Measurements from ENCODE around the gene ZRANB3.

ZRANB3 gene

GRCh38 chr2:135142323-135142722, 388.7 kb downstream of the ZRANB3 start:
- no peaks in the 10 kb centered on the region for H3K27me3 ChIP-seq (replicated peaks; ENCODE audit: control insufficient read depth, insufficient read depth, low read length)
- DNase-seq (ENCODE audit: extremely low read depth, insufficient read length) = no peak
- H3K36me3 ChIP-seq (ENCODE audit: control insufficient read depth, insufficient read depth, low read length) = peaks cover 9% of the 10 kb centered on the region
- no peak for TF ChIP-seq CTCF (IDR thresholded peaks at IDR 0.05; ENCODE audit: insufficient read depth, low read length, poor library complexity, severe bottlenecking)
- no peak overlapping the region for H3K4me3 ChIP-seq (replicated peaks; ENCODE audit: low read depth, low read length)

GRCh38 chr2:135140606-135141005, 390.4 kb downstream of the ZRANB3 start:
- no peak for DNase-seq (ENCODE audit: extremely low read depth, insufficient read length)
- Histone ChIP-seq H3K36me3 (ENCODE audit: control insufficient read depth, insufficient read depth, low read length) (peaks cover 13% of the 10 kb centered on the region), H3K4me3 (replicated peaks; ENCODE audit: low read depth, low read length) (no peak overlapping the region), H3K27me3 (replicated peaks; ENCODE audit: control insufficient read depth, insufficient read depth, low read length) (no peaks in the 10 kb centered on the region)
- no peak for TF ChIP-seq CTCF (IDR thresholded peaks at IDR 0.05; ENCODE audit: insufficient read depth, low read length, poor library complexity, severe bottlenecking)

- Histone ChIP-seq H3K4me3 (replicated peaks; ENCODE audit: low read depth, low read length) (no peak overlapping the region), H3K27me3 (replicated peaks; ENCODE audit: control insufficient read depth, insufficient read depth, low read length) (no peaks in the 10 kb centered on the region), H3K36me3 (ENCODE audit: control insufficient read depth, insufficient read depth, low read length) (peaks cover 9% of the 10 kb centered on the region)
- no peak for DNase-seq (ENCODE audit: extremely low read depth, insufficient read length)
- no peak for TF ChIP-seq CTCF (IDR thresholded peaks at IDR 0.05; ENCODE audit: insufficient read depth, low read length, poor library complexity, severe bottlenecking)
Observed at GRCh38 chr2:135132314-135132713, 398.7 kb downstream of the ZRANB3 start.

- no peak for TF ChIP-seq CTCF (IDR thresholded peaks at IDR 0.05; ENCODE audit: insufficient read depth, low read length, poor library complexity, severe bottlenecking)
- Histone ChIP-seq H3K36me3 (ENCODE audit: control insufficient read depth, insufficient read depth, low read length) (peaks cover 6% of the 10 kb centered on the region), H3K27me3 (replicated peaks; ENCODE audit: control insufficient read depth, insufficient read depth, low read length) (no peaks in the 10 kb centered on the region), H3K4me3 (replicated peaks; ENCODE audit: low read depth, low read length) (no peak overlapping the region)
- DNase-seq (ENCODE audit: extremely low read depth, insufficient read length) = no peak
Observed at GRCh38 chr2:135130751-135131150, 400.3 kb downstream of the ZRANB3 start.

GRCh38 chr2:135125940-135126339, 405.1 kb downstream of the ZRANB3 start:
- DNase-seq (ENCODE audit: extremely low read depth, insufficient read length) = no peak
- TF ChIP-seq CTCF (IDR thresholded peaks at IDR 0.05; ENCODE audit: insufficient read depth, low read length, poor library complexity, severe bottlenecking) = no peak
- Histone ChIP-seq H3K4me3 (replicated peaks; ENCODE audit: low read depth, low read length) (no peak overlapping the region), H3K36me3 (ENCODE audit: control insufficient read depth, insufficient read depth, low read length) (peaks cover 3% of the 10 kb centered on the region), H3K27me3 (replicated peaks; ENCODE audit: control insufficient read depth, insufficient read depth, low read length) (no peaks in the 10 kb centered on the region)

Measured in GM06990 (cell line).